H9 (cell line): Measurements from ENCODE around the gene IZUMO2. TPM values are rescaled to one million over a fixed set of nuclear protein-coding genes. Genes with fewer than 3 reads are reported as not detected.

Experiments
- DNase-seq: peaks from one replicate; pipeline ENCODE4 v3.0.0-alpha.2; 2017
- H2AFZ ChIP-seq: one replicate; pipeline ENCODE4 v1.6.1; 2013; ENCODE audit warnings: mild to moderate bottlenecking, low read length, control low read depth, moderate library complexity
- H2AK5ac ChIP-seq: 2 replicates; pipeline ENCODE4 v1.6.1; 2013; ENCODE audit warnings: low read length, control low read depth, mixed read lengths; ENCODE audit not compliant: insufficient read length
- H2BK120ac ChIP-seq: one replicate; pipeline ENCODE4 v1.6.1; 2013; ENCODE audit warnings: low read depth, mild to moderate bottlenecking, low read length, control low read depth, inconsistent platforms; ENCODE audit not compliant: poor library complexity, severe bottlenecking
- H2BK12ac ChIP-seq: 2 replicates; pipeline ENCODE4 v1.6.1; 2013; ENCODE audit warnings: low read length, control low read depth, mixed read lengths, low read depth; ENCODE audit not compliant: insufficient read length
- H2BK15ac ChIP-seq: 2 replicates; pipeline ENCODE4 v1.6.1; 2013; ENCODE audit warnings: low read depth, low read length, control low read depth
- H2BK20ac ChIP-seq: one replicate; pipeline ENCODE4 v1.6.1; 2013; ENCODE audit warnings: low read depth, mild to moderate bottlenecking, low read length, control low read depth, inconsistent platforms; ENCODE audit not compliant: poor library complexity, severe bottlenecking
- H2BK5ac ChIP-seq: 2 replicates; pipeline ENCODE4 v1.6.1; 2013; ENCODE audit warnings: low read length, control low read depth, mixed read lengths; ENCODE audit not compliant: insufficient read length
- H3K14ac ChIP-seq: 2 replicates; pipeline ENCODE4 v1.6.1; 2013; ENCODE audit warnings: low read length, control low read depth; ENCODE audit not compliant: insufficient read depth
- H3K18ac ChIP-seq: 2 replicates; pipeline ENCODE4 v1.6.1; 2013; ENCODE audit warnings: low read depth, mild to moderate bottlenecking, mixed read lengths, low read length, control low read depth; ENCODE audit not compliant: insufficient read length
- H3K23ac ChIP-seq: 2 replicates; pipeline ENCODE4 v1.6.1; 2013; ENCODE audit warnings: low read length, control low read depth, mixed read lengths, low read depth; ENCODE audit not compliant: insufficient read length
- H3K23me2 ChIP-seq: 2 replicates; pipeline ENCODE4 v1.6.1; 2013; ENCODE audit warnings: low read depth, mild to moderate bottlenecking, mixed read lengths, low read length, control low read depth; ENCODE audit not compliant: insufficient read length, poor library complexity, severe bottlenecking
- H3K27ac ChIP-seq: 2 replicates; pipeline ENCODE4 v1.5.1; 2013; ENCODE audit warnings: low read length, control low read depth, mixed read lengths, low read depth; ENCODE audit not compliant: insufficient read length
- H3K27me3 ChIP-seq: 2 replicates; pipeline ENCODE4 v1.6.1; 2013; ENCODE audit warnings: low read length, control low read depth, inconsistent platforms; ENCODE audit not compliant: insufficient read depth
- H3K4ac ChIP-seq: 2 replicates; pipeline ENCODE4 v1.6.1; 2013; ENCODE audit warnings: low read depth, mild to moderate bottlenecking, control low read depth, inconsistent platforms, low read length, moderate library complexity
- H3K4me1 ChIP-seq: 2 replicates; pipeline ENCODE4 v1.6.1; 2013; ENCODE audit warnings: low read length, control low read depth, inconsistent platforms; ENCODE audit not compliant: insufficient read depth
- H3K4me2 ChIP-seq: 2 replicates; pipeline ENCODE4 v1.6.1; 2013; ENCODE audit warnings: low read length, control low read depth, mixed read lengths; ENCODE audit not compliant: insufficient read length, insufficient read depth
- H3K56ac ChIP-seq: 2 replicates; pipeline ENCODE4 v1.6.1; 2013; ENCODE audit warnings: low read depth, mild to moderate bottlenecking, mixed read lengths, low read length, control low read depth; ENCODE audit not compliant: insufficient read length
- H3K79me1 ChIP-seq: 2 replicates; pipeline ENCODE4 v1.6.1; 2013; ENCODE audit warnings: low read depth, mild to moderate bottlenecking, moderate library complexity, low read length, control low read depth, inconsistent platforms; ENCODE audit not compliant: insufficient read depth, poor library complexity, severe bottlenecking
- H3K79me2 ChIP-seq: 2 replicates; pipeline ENCODE4 v1.6.1; 2013; ENCODE audit warnings: low read length, control low read depth, inconsistent platforms; ENCODE audit not compliant: insufficient read depth
- H3K9ac ChIP-seq: 2 replicates; pipeline ENCODE4 v1.6.1; 2013; ENCODE audit warnings: low read length, control low read depth, mixed read lengths; ENCODE audit not compliant: insufficient read length; ENCODE audit errors: extremely low read depth
- H3K9me3 ChIP-seq: one replicate; pipeline ENCODE4 v1.6.1; 2013; ENCODE audit warnings: low read depth, low read length, inconsistent platforms; ENCODE audit not compliant: control insufficient read depth
- H3T11ph ChIP-seq: one replicate; pipeline ENCODE4 v1.6.1; 2013; ENCODE audit warnings: mild to moderate bottlenecking, low read length, control low read depth, inconsistent platforms
- H4K20me1 ChIP-seq: one replicate; pipeline ENCODE4 v1.6.1; 2013; ENCODE audit not compliant: control insufficient read depth, insufficient read length, insufficient read depth
- H4K5ac ChIP-seq: 2 replicates; pipeline ENCODE4 v1.6.1; 2013; ENCODE audit warnings: low read depth, mild to moderate bottlenecking, mixed read lengths, low read length, control low read depth; ENCODE audit not compliant: insufficient read length
- H4K8ac ChIP-seq: replicated peaks from 2 replicates; pipeline ENCODE4 v1.6.1; 2013; ENCODE audit warnings: low read length, control low read depth, mixed read lengths, low read depth; ENCODE audit not compliant: insufficient read length
- H4K91ac ChIP-seq: 2 replicates; pipeline ENCODE4 v1.6.1; 2013; ENCODE audit warnings: low read depth, mild to moderate bottlenecking, moderate library complexity, mixed read lengths, low read length, control low read depth; ENCODE audit not compliant: insufficient read length
- H3K27ac Mint-ChIP-seq, 3 experiments: 2 replicates in 2 of 3; 3 replicates in 1 of 3; pipeline ENCODE4 v1.8.0; 2020 to 2021; ENCODE audit warnings: mixed read lengths in 3 of 3, mild to moderate bottlenecking in 1 of 3, moderate library complexity in 1 of 3
- H3K27me3 Mint-ChIP-seq: 2 replicates; pipeline ENCODE4 v1.8.0; 2021; ENCODE audit warnings: low read depth, mild to moderate bottlenecking, moderate library complexity, mixed read lengths
- H3K36me3 Mint-ChIP-seq, 3 experiments: 2 replicates in 2 of 3; 3 replicates in 1 of 3; pipeline ENCODE4 v1.8.0; 2020 to 2021; ENCODE audit warnings: low read depth in 3 of 3, mixed read lengths in 3 of 3; ENCODE audit not compliant: insufficient read depth in 1 of 3
- H3K4me1 Mint-ChIP-seq, 2 experiments: 2 replicates each; pipeline ENCODE4 v1.8.0; 2020; ENCODE audit warnings: mixed read lengths in 2 of 2
- H3K4me3 Mint-ChIP-seq, 2 experiments: 2 replicates in 1 of 2; 3 replicates in 1 of 2; pipeline ENCODE4 v1.8.0; 2020 to 2021; ENCODE audit warnings: mild to moderate bottlenecking in 2 of 2, mixed read lengths in 2 of 2, moderate library complexity in 1 of 2
- H3K9me3 Mint-ChIP-seq, 2 experiments: 2 replicates in 1 of 2; 3 replicates in 1 of 2; pipeline ENCODE4 v1.8.0; 2020; ENCODE audit warnings: mild to moderate bottlenecking in 2 of 2, mixed read lengths in 2 of 2, moderate library complexity in 1 of 2
- WGBS: extraction: QIAGEN DNeasy Blood & Tissue Kit; methylation state at CpG from one replicate; pipeline ENCODE4 v1.1.7; 2013; ENCODE audit warnings: missing lambda C conversion rate, low lambda C conversion rate, mixed read lengths; ENCODE audit not compliant: insufficient read length; ENCODE audit errors: extremely low coverage; 5-methylcytosine and 5-hydroxymethylcytosine counted together
- total RNA-seq: library from RNA; stranded (reverse); gene quantifications from 2 replicates; pipeline ENCODE4 v1.2.1, GENCODE V29; 2021
- TF ChIP-seq, protein P1 (sequence below): fragments of 200-600 bp; sonication (generic); conservative IDR thresholded peaks from 3 replicates; pipeline ENCODE4 v1.8.0; 2021; ENCODE audit warnings: antibody characterized with exemption, mild to moderate bottlenecking

The IZUMO2 gene
- total RNA-seq, 1 experiment from 2014 or later, result not detected

- peaks cover 8% of the 10 kb centered on the region for H3K9me3 ChIP-seq
- H2BK15ac ChIP-seq, result no peak overlapping the region
- Mint-ChIP-seq H3K27me3 (peaks cover 14% of the 10 kb centered on the region), H3K36me3 (peaks cover 0 to 2% (median 0%) of the 10 kb centered on the region in 3 experiments; a peak in 1 of 7 replicates), H3K4me3 (no peak overlapping the region), H3K27ac (no peak overlapping the region), H3K4me1 (peaks cover 0 to 3% of the 10 kb centered on the region in 2 experiments; a peak in 1 of 4 replicates), H3K9me3 (peaks cover 2 to 12% of the 10 kb centered on the region in 2 experiments; a peak in 3 of 5 replicates)
- H2BK12ac ChIP-seq, result no peak overlapping the region
- H2AK5ac ChIP-seq, result no peak overlapping the region
- H3K4me1 ChIP-seq, result no peaks in the 10 kb centered on the region
- DNase-seq, result no peak
- H3K9ac ChIP-seq, result no peak overlapping the region
- H3K79me2 ChIP-seq, result no peaks in the 10 kb centered on the region
- no peak overlapping the region for H2BK5ac ChIP-seq
- H3K23ac ChIP-seq, result no peak overlapping the region
- H4K20me1 ChIP-seq, result no peaks in the 10 kb centered on the region
- H2BK20ac ChIP-seq, result no peak overlapping the region
- H4K8ac ChIP-seq, result no peak overlapping the region
- H3K27me3 ChIP-seq, result no peaks in the 10 kb centered on the region
- H2AFZ ChIP-seq, result no peak overlapping the region
- H3K4me2 ChIP-seq, result no peak overlapping the region
- no peaks in the 10 kb centered on the region for H3K23me2 ChIP-seq
- H3K27ac ChIP-seq, result no peak overlapping the region
- no peak overlapping the region for H3T11ph ChIP-seq
- H3K4ac ChIP-seq, result no peak overlapping the region
- H4K91ac ChIP-seq, result no peak overlapping the region
- TF ChIP-seq, protein P1, sequence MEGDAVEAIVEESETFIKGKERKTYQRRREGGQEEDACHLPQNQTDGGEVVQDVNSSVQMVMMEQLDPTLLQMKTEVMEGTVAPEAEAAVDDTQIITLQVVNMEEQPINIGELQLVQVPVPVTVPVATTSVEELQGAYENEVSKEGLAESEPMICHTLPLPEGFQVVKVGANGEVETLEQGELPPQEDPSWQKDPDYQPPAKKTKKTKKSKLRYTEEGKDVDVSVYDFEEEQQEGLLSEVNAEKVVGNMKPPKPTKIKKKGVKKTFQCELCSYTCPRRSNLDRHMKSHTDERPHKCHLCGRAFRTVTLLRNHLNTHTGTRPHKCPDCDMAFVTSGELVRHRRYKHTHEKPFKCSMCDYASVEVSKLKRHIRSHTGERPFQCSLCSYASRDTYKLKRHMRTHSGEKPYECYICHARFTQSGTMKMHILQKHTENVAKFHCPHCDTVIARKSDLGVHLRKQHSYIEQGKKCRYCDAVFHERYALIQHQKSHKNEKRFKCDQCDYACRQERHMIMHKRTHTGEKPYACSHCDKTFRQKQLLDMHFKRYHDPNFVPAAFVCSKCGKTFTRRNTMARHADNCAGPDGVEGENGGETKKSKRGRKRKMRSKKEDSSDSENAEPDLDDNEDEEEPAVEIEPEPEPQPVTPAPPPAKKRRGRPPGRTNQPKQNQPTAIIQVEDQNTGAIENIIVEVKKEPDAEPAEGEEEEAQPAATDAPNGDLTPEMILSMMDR, result no peak
- no peak overlapping the region for H3K14ac ChIP-seq
- H3K79me1 ChIP-seq, result no peaks in the 10 kb centered on the region
- WGBS, result no CpG with 5 or more reads among the region's 9 CpGs
- H2BK120ac ChIP-seq, result no peak overlapping the region
- H3K18ac ChIP-seq, result no peak overlapping the region
- H3K56ac ChIP-seq, result no peak overlapping the region
- no peak overlapping the region for H4K5ac ChIP-seq
Measured at GRCh38 chr19:50178859-50179537, 15.9 kb upstream of the IZUMO2 start.
